ENCODE data around the gene CELF5.
"Not testable (repeated sequence)": the region's sequence is repeated elsewhere in the genome, so short reads cannot be mapped to it uniquely, and the experiment has no call there.

CELF5 gene

GRCh38 chr19:3190470-3190770 is 34.0 kb upstream of the CELF5 start:
- DNase-seq (ENCODE audit: low read depth) = no peak

DNA sequence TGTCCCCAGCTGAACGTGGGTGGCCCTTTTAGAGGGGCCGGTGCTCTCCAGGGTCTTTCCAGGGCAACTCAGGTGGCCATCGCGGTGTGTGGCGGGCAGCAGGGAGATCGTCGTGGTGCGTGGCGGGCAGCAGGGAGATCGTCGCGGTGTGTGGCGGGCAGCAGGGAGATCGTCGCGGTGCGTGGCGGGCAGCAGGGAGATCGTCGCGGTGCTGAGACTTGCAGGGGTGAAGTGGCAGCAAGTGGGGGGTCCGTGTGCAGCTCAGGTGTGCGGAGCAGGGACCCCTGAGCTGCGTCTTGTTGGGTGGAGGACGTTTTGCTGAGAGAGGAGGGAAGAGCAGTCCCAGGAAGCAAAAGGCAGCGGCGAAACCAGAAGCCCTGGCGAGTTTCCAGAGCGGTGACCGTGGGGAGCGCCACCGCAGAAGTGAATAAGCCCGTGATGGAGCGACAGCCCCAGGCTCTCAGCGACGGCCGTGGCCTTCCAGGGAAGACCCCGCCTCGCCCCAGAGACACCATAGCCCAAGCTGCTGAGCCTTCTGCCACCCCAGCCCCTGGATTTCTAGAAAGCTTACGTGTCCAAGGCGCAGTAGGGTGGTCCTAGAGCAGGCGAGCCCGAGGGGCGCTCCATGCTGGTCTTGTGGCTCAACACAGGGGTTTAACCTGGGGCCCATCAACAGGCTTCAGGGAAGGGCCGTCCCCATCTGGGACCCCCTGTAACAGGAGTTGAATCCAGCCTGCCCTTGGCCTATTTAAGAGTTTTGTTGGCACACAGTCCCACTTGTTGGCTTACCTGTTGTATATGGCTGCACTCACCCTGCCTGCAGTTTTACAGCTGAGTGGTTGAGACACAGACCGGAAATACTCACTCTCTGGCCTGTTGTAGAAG is 33.3 kb upstream of the CELF5 start:
- DNase-seq (ENCODE audit: low read depth) = no peak

DNA sequence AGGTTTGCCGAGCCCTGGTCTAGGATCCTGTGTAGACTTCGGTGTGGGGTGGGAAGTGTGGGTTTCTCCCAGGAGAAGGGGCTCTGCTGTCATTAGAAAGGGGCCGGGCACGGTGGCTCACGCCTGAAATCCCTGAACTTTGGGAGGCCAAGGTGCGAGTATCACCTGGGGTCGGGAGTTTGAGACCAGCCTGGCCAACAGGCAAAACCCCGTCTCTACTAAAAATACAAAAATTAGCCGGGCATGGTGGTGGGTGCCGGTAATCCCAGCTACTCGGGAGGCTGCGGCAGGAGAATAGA is 32.7 kb upstream of the CELF5 start:
- not testable (repeated sequence) for DNase-seq (ENCODE audit: low read depth)

- DNase-seq (ENCODE audit: low read depth) = no peak
Measured at GRCh38 chr19:3192228-3192635, 32.2 kb upstream of the CELF5 start.

- DNase-seq (ENCODE audit: low read depth) = no peak
Measured at GRCh38 chr19:3192684-3193083, 31.8 kb upstream of the CELF5 start.

GRCh38 chr19:3193256-3194105 is 31.0 kb upstream of the CELF5 start:
- DNase-seq (ENCODE audit: low read depth) = no peak

GRCh38 chr19:3194106-3195087 is 30.1 kb upstream of the CELF5 start:
- no peak for DNase-seq (ENCODE audit: low read depth)

GRCh38 chr19:3196064-3196932 is 28.2 kb upstream of the CELF5 start:
- DNase-seq (ENCODE audit: low read depth) = no peak

DNA sequence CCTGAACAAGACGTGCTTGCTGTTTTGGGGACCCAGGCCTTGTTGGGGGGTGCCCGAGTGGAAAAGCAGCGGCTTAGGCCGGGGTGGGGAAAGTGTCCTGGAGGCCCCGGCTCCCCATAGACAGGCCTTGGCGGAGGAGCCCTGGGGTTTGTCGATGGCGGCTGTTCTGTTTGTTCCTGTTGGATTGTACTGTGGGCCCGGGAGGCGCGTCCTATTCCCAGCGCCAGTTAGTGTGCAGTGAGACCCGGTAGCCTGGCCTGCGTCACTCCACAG is 27.6 kb upstream of the CELF5 start:
- DNase-seq (ENCODE audit: low read depth) = no peak

GRCh38 chr19:3198901-3199700 is 25.4 kb upstream of the CELF5 start:
- no peak for DNase-seq (ENCODE audit: low read depth)

DNA sequence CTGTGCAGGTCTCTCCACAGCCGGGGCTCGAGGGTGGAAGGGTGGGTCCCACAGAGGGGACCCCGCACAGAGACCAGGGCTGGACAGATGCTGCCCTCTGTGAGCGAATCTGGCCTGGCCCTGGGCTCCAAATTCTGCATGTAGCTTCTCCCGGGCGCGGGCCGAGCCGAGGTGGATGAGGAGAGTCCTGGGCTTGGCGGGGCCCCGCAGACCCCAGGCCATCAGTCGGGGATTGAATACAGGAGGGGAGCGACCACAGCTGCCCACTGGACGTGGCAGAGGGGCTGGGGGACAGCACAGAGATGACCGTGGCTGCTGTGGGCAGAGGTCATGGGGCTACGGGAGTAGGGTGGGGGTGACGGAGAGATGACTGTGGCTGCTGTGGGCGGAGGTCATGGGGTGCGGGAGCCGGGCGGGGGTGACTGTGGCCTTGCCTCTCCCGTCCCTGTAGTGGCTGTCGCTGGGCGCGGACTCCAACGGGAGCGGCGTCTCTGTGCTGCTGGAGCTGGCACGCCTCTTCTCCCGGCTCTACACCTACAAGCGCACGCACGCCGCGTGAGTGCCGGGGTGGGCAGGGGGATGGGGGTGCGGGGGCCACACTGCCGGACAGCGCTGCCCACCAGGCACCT is 23.3 kb upstream of the CELF5 start:
- no peak for DNase-seq (ENCODE audit: low read depth)

GRCh38 chr19:3201911-3202310 is 22.6 kb upstream of the CELF5 start:
- no peak for DNase-seq (ENCODE audit: low read depth)

DNA sequence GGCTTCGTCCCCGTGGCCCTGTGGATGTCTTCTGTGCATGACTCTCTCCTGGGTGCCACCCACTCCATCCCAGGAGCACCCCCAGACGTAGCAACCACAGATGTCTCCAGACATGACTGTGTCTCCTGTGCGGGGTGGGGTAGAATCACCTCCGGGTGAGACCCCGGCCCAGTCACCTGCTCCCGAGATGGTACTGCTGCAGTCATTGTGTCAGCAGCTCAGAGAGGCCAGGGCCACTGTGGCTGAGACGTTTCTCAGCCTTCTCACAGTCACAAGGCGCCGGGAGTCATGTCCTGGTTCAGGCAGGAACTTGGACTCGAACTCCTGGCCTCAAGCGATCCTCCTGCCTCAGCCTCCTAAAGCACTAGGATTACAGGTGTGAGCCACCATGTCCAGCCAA is 22.1 kb upstream of the CELF5 start:
- no peak for DNase-seq (ENCODE audit: low read depth)

DNA sequence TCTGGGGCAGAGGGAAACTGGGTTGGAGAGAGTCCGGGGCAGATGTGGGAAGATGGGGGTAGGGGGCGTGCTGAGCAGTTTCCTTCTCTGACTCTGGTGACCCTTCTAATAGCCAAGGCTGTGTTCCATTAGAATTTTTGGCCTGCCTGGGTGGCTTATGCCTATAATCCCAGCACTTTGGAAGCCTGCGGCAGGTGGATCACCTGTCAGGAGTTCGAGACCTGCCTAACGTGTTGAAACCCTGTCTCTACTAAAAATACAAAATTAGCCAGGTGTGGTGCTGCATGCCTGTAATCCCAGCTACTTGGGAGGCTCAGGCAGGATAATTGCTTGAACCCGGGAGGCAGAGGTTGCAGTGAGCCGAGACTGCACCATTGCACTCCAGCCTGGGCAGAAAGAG is 21.6 kb upstream of the CELF5 start:
- not testable (repeated sequence) for DNase-seq (ENCODE audit: low read depth)

GRCh38 chr19:3203805-3204645 is 20.4 kb upstream of the CELF5 start:
- no peak for DNase-seq (ENCODE audit: low read depth)

- no peak for DNase-seq (ENCODE audit: low read depth)
Measured at GRCh38 chr19:3204646-3205275, 19.7 kb upstream of the CELF5 start.

DNA sequence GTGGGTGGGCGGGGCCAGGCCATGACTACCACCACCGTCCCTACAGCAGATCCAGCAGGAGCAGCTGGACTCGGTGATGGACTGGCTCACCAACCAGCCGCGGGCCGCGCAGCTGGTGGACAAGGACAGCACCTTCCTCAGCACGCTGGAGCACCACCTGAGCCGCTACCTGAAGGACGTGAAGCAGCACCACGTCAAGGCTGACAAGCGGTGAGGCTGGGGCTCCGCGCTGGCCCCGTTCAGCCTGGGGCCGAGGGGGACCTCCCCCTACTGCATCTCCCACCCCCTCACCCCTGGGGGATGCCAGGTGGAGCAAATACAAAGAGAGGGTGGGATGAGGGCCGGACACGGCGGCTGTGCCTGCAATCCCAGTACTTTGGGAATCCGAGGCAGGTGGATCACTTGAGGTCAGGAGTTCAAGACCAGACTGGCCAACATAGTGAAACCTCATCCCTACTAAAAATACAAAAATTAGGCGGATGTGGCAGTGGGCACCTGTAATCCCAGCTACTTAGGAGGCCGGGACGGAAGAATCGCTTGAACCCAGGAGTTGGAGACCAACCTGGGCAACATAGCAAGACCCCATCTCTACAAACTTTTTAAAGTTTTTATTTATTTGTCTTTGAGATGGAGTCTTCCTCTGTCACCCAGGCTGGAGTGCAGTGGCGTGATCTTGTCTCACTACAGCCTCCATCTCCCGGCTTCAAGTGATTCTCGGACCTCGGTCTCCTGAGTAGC is 18.1 kb upstream of the CELF5 start:
- no peak for DNase-seq (ENCODE audit: low read depth)
